ENCODE data around the gene TMEM238L. TPM values are rescaled to one million over a fixed set of nuclear protein-coding genes. Genes with fewer than 3 reads are reported as not detected.

The TMEM238L gene
- polyA plus RNA-seq, 3 donors = 2.6 TPM; not detected in 2

DNA sequence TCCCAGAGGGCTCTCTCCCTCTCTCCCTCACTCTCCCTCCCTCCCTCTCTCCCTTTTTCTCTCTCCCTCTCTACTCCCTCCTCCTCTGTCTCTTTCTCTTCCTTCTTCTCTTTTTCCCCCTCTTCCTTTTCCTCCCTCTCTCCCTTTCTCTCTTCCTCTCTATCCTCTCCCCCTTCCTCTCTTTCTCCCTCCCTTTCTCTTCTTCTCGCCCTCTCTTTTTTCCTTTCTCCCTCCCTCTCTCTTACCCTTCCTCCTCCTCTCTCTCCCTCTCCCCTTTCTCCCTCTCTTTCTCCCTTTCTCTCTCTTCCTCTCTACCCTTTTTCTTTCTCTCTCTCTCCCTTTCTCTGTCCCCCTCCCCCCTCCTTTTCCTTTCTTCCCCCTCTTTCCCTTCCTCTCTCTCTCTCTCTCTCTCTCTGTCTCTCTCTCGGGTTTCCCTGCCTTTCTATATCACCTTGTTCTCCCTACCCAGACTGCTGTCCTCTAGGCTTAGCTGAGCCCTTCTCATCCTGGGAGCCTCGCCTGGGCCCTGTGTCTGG lies 48.2 kb downstream of the TMEM238L start:
- no peak overlapping the region for H3K27ac ChIP-seq (ENCODE audit: low read depth, low read length)
- 84 to 94% (median 86%) methylated on average over 3 of the region's 3 CpGs for WGBS, 3 donors

DNA sequence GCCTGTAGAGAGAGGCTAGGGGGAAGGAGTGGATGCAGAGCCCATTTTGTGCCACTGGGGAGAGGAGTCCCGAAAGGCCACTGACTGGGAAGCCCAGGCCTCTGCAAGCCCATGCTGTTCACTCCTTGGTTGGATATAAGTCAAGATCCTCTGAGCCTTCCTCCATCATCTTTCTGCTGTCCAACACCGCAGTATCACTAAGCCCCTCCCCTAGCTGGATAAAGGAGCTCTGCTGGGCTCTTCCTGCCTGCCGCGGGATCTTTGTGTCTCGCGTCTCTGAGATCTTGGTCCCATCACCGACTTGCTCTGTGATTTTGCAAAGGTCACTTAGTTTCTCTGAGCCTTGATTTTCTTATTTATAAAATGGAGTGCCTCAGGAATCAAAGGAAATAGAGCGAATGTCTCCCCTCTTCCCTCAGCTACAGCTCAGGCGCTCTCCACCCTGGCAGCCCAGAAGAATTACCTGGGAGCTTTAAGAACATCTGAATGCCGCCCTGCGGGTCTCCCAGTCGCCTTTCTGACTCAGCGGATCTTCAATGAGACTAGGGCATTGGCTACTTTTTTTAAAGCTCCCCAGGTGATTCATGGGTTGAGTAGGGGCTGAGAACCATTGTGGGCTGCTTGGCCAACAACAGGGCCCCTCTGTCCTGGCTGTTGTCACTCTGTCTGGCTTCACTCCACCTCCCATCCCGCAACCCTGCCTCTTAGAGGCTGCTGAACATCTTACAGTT lies 48.9 kb downstream of the TMEM238L start:
- 51 to 73% (median 61%) methylated on average over 14 of the region's 14 CpGs for WGBS, 3 donors
- H3K27ac ChIP-seq (ENCODE audit: low read depth, low read length) = no peak overlapping the region

DNA sequence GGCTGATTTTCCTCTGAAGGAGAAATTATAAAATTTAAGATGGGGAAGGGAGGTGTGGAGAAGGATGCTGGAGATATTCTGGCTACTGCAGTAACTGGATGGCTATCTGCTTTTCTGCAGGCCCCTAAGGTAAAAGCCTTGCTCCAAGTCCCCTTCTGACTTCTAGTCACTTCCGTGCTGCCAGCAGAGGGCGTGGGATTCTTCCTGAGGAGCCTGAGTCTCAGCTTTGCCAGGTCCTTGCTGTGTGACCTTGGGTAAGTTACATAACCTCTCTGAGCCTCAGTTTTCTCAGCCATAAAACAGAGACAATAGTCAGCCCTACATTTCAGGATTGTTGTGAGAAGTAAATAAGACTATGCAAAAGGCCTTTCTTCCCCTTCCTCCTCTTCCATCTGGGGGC lies 49.8 kb downstream of the TMEM238L start:
- H3K27ac ChIP-seq (ENCODE audit: low read depth, low read length) = no peak overlapping the region
- 38 to 56% (median 43%) methylated on average over 2 of the region's 2 CpGs for WGBS, 3 donors

DNA sequence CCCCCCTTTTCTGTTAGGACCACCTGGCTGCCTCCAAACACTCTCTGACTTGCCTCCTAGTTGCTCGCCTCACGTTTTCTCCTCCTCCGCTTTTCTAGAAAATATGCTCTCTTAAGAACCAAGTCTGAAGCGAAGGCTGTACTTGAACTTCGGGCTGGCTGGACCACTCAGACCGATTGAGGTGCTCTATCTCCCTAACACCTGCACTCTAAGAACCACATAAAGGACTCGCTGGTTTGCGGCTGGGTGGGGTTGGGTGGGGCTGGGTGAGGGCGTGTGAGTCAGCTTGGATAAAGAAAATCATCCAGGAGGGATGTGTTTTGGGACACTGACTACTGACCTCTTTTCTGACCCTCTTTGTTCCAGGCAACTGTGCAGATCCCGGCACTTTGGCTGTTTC lies 51.2 kb downstream of the TMEM238L start:
- 80 to 92% (median 87%) methylated on average over 10 of the region's 10 CpGs for WGBS, 3 donors
- H3K27ac ChIP-seq (ENCODE audit: low read depth, low read length) = no peak overlapping the region

DNA sequence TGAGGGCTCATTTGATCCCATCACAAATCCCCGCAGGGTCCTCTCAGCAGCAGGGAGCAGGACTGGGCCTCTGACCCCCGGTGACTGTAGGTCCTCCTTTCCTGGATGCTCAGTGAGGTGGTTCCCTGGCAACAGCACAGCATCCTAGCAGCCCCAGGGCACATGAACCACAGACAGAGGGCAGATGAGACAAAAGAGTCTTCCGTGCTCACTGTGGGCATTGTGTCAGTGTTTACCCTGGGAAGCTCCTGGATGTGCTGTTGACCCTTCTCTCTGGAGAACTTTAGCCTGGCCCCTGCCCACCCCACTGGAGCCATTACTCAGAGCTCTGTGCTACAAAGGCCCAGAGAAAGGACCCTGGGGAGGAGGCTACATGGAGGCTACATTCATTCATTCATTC lies 52.3 kb downstream of the TMEM238L start:
- 87 to 89% (median 88%) methylated on average over 3 of the region's 3 CpGs for WGBS, 3 donors
- no peak overlapping the region for H3K27ac ChIP-seq (ENCODE audit: low read depth, low read length)

DNA sequence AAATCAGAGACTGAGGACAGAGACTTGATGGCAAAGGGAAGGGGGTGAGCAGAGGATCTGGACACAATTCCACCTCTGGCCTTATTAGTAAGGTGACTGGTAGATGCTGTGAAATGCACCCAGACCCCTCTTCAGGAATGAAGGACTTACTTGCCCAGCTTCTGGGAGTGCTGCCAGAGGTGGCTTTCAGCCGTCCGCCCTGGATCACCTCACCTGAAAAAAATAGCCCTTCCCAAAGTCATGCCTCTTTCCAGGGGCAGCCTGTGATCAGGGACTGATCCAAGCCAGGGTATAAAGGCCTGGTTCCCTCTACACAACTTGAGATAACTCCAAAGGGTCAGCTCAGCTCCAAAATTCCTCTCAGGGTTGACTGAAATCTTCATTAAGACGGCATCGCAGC lies 53.7 kb downstream of the TMEM238L start:
- WGBS, 3 donors = 90 to 95% (median 95%) methylated on average over 4 of the region's 4 CpGs
- H3K27ac ChIP-seq (ENCODE audit: low read depth, low read length) = no peak overlapping the region

DNA sequence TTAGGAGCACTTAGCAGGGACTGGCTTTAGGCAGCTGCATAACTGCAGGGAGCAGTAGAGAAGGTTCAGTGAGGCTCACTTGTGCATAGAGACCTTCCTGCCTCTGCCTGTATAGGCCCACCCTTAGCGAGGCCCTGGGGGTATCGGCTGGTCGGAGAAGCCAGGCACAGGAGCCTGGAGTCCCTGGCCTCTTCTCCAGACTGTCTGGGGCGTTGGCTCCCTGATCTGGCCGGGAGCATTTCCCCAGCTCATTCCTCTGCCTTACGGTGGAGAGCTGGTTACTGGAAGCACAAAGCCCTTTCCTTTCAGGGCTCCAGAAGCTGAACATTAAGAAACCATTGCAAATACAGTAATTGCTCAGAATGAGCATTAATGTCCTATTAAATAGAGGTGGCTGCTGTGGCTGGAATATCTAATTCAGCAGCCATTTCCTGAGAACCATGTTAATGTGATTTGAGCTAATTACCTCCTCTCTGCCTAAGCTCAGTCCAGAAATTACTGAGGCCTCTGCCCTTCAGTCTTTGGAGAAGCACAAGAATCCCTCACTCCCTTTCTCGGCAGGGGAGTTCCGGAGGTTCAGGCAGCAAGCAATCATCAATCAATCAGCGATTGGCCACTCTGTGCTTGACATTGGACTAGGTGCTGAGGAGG lies 55.2 kb downstream of the TMEM238L start:
- H3K27ac ChIP-seq (ENCODE audit: low read depth, low read length) = no peak overlapping the region
- 52 to 64% (median 55%) methylated on average over 9 of the region's 9 CpGs for WGBS, 3 donors

DNA sequence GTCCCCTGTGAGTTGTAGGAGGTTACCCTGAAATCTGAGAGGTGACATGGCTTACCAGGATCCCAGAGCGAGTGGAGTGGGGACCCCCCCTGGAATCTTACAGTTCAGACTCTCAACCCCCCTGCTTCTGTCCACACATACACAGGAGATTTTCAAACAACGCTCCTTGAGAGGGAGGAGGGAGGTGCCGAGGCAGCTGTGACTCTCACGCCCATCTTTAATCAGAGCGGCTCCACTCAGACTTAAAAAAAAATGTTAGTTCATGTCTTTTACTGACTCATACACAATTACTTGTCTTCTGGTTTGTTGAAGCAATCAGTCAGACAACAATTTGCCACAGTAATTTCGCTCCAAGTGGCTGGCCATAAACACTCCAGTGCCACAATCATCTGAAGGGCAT lies 58.7 kb downstream of the TMEM238L start:
- H3K27ac ChIP-seq (ENCODE audit: low read depth, low read length) = no peak overlapping the region
- 51 to 56% (median 51%) methylated on average over 6 of the region's 6 CpGs for WGBS, 3 donors

Other genes with a start within 250 kb of the TMEM238L start
- 1 to 10 TPM; 1.1 to 3.0 (median 2.6) TPM for gene MYH3, start 146.8 kb downstream of the TMEM238L start, polyA plus RNA-seq
- 10 to 100 TPM in 2 of 3 donors, 1 to 10 TPM in 1; 7.1 to 33.6 (median 15.4) TPM for gene SCO1, start 106.6 kb downstream of the TMEM238L start, polyA plus RNA-seq
- gene ADPRM, start 106.5 kb downstream of the TMEM238L start, polyA plus RNA-seq = 1 to 10 TPM; 8.3 to 9.2 (median 8.6) TPM
- 10 to 100 TPM in 2 of 3 donors, 1 to 10 TPM in 1; 5.2 to 21.0 (median 18.1) TPM for gene TMEM220, start 74.1 kb downstream of the TMEM238L start, polyA plus RNA-seq
- gene PIRT, start 34.0 kb upstream of the TMEM238L start, polyA plus RNA-seq = under 1 TPM in 1 of 3 donors, not detected in 2; 0.03 TPM